LoVo (cell line): ENCODE results near the gene LIN52.
A peak's percentile ranks its signal among the peaks of the same experiment; 100 is the strongest.

ENCODE experiments used
- DNase-seq: peaks from one replicate; pipeline ENCODE4 v3.0.0-alpha.2; 2016; ENCODE audit warnings: low spot score

Gene LIN52

GRCh38 chr14:74084277-74085046 is at the start of gene LIN52, which contains the start of gene ALDH6A1:
TSS of gene LIN52 (plus strand) at chr14:74084956. CDS start at chr14:74084975, 19 bp downstream.
TSS of gene ALDH6A1 (minus strand) at chr14:74084453. CDS start at chr14:74084394, 59 bp downstream.
- peak; percentile 99 for DNase-seq

- DNase-seq: no peak
Measured at GRCh38 chr14:74035556-74035955, 49.2 kb upstream of the LIN52 start.

GRCh38 chr14:74038020-74038859 is 46.5 kb upstream of the LIN52 start:
- peak; percentile 63 for DNase-seq

- no peak for DNase-seq
Measured at GRCh38 chr14:74042296-74042695, 42.5 kb upstream of the LIN52 start.

GRCh38 chr14:74045522-74045921 is 39.2 kb upstream of the LIN52 start:
- no peak for DNase-seq

GRCh38 chr14:74048281-74048680 is 36.5 kb upstream of the LIN52 start:
- no peak for DNase-seq

- DNase-seq: no peak
Measured at GRCh38 chr14:74049876-74050495, 34.8 kb upstream of the LIN52 start.

GRCh38 chr14:74062809-74063150 is 22.0 kb upstream of the LIN52 start:
- DNase-seq: no peak

- no peak for DNase-seq
Measured at GRCh38 chr14:74064426-74064825, 20.3 kb upstream of the LIN52 start.

- no peak for DNase-seq
Measured at GRCh38 chr14:74064883-74065282, 19.9 kb upstream of the LIN52 start.

- DNase-seq: no peak
Measured at GRCh38 chr14:74065746-74066575, 18.8 kb upstream of the LIN52 start.

GRCh38 chr14:74077401-74077800 is 7.4 kb upstream of the LIN52 start:
- no peak for DNase-seq

- no peak for DNase-seq
Measured at GRCh38 chr14:74080820-74081460, 3.8 kb upstream of the LIN52 start.

- DNase-seq: no peak
Measured at GRCh38 chr14:74081491-74081890, 3.3 kb upstream of the LIN52 start.

- no peak for DNase-seq
Measured at GRCh38 chr14:74083161-74083560, 1.6 kb upstream of the LIN52 start.

- no peak for DNase-seq
Measured at GRCh38 chr14:74083784-74084276, 926 bp upstream of the LIN52 start.

- DNase-seq: no peak
Measured at GRCh38 chr14:74085047-74085637, 386 bp downstream of the LIN52 start.

- DNase-seq: no peak
Measured at GRCh38 chr14:74085828-74086227, 1.1 kb downstream of the LIN52 start.

- no peak for DNase-seq
Measured at GRCh38 chr14:74089251-74090020, 4.7 kb downstream of the LIN52 start.

GRCh38 chr14:74105381-74105780 is 20.6 kb downstream of the LIN52 start:
- no peak for DNase-seq
